GM12873 (cell line): ENCODE measurements around the gene OPRM1.

Experiments used
- TF ChIP-seq, protein P1 (sequence below): IDR thresholded peaks from 2 replicates; pipeline ENCODE4 v1.5.1; 2012; ENCODE audit warnings: low read depth, mild to moderate bottlenecking, moderate library complexity, low read length, control low read depth; ENCODE audit not compliant: insufficient read depth; ENCODE audit errors: missing control alignments

OPRM1 gene

GRCh38 chr6:154058963-154059680 is 20.1 kb downstream of the OPRM1 start:
- TF ChIP-seq, protein P1, sequence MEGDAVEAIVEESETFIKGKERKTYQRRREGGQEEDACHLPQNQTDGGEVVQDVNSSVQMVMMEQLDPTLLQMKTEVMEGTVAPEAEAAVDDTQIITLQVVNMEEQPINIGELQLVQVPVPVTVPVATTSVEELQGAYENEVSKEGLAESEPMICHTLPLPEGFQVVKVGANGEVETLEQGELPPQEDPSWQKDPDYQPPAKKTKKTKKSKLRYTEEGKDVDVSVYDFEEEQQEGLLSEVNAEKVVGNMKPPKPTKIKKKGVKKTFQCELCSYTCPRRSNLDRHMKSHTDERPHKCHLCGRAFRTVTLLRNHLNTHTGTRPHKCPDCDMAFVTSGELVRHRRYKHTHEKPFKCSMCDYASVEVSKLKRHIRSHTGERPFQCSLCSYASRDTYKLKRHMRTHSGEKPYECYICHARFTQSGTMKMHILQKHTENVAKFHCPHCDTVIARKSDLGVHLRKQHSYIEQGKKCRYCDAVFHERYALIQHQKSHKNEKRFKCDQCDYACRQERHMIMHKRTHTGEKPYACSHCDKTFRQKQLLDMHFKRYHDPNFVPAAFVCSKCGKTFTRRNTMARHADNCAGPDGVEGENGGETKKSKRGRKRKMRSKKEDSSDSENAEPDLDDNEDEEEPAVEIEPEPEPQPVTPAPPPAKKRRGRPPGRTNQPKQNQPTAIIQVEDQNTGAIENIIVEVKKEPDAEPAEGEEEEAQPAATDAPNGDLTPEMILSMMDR: no peak

GRCh38 chr6:154060076-154060475 is 21.0 kb downstream of the OPRM1 start:
- TF ChIP-seq, protein P1: no peak

DNA sequence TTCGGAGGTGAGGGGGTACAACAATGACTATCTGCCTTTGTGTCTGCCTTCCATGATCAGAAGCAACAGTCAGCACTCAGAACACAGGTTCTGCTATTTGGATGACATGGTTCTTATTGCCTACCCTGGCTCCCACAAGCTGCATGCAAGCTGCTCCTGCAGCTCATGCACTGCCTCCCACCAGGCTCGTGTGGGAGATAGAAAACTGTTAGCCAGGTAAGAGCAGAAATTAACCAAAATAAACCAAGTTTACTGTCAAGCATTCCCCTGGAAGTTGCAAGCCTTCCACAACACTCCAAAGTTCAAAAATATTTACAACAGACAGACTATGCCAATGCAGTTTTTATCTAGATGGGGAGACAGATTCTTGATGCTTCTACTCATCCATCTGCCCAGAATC is 31.0 kb downstream of the OPRM1 start:
- TF ChIP-seq, protein P1: no peak

- TF ChIP-seq, protein P1: no peak
These were observed 31.6 kb downstream of the OPRM1 start for GRCh38 chr6:154070657-154071056.

DNA sequence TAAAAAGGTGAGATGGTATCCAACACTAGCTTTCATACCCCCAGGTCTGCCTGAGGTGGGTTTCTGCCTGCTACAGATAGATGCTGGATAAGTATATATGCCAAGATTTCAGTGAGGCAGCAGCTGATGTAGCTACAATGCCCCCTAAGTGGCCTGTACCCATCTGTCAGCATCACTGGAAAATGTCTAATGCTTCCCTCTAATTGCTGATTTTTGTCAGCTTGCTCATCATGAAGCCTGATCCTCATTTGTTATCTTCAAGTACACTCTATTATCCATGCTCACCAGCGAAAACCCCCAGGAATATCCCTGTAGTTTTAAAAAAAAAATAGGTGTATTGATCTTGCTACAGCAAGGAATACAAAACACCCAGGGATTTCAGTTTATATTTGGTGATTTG is 32.2 kb downstream of the OPRM1 start:
- TF ChIP-seq, protein P1: no peak

- TF ChIP-seq, protein P1: no peak
These were observed 32.7 kb downstream of the OPRM1 start for GRCh38 chr6:154071711-154072110.

GRCh38 chr6:154080461-154081189 is 41.6 kb downstream of the OPRM1 start:
- TF ChIP-seq, protein P1: no peak
